A673 (cell line): ENCODE data around the gene TBC1D22A.

Experiments used
- CTCF ChIP-seq: fragments of 300-800, 200-600 bp; sonication (generic); conservative IDR thresholded peaks from 2 replicates; pipeline ENCODE4 v1.5.1; 2017; ENCODE audit warnings: low read depth, mild to moderate bottlenecking, antibody characterized with exemption, low read length, moderate library complexity, mixed read lengths
- EZH2 ChIP-seq: fragments of 200-600 bp; sonication (generic); IDR thresholded peaks from 2 replicates; pipeline ENCODE4 v1.6.1; 2017; ENCODE audit warnings: borderline replicate concordance, low read depth, mild to moderate bottlenecking, mixed read lengths, antibody characterized with exemption, low read length; ENCODE audit not compliant: poor library complexity, severe bottlenecking

- TF ChIP-seq CTCF (no peak), EZH2 (no peak)
Measured at GRCh38 chr22:47153854-47154525, 391.5 kb downstream of the TBC1D22A start.
